ENCODE measurements around the gene SEC22C. TPM values are rescaled to one million over a fixed set of nuclear protein-coding genes. Genes with fewer than 3 reads are reported as not detected.
A peak's percentile ranks its signal among the peaks of the same experiment; 100 is the strongest.

SEC22C gene
- polyA plus RNA-seq, 1 of the 3 experiments (the other 2 are of a cell fraction), result 28.5 TPM

GRCh38 chr3:42541079-42541478 is 40.7 kb downstream of the SEC22C start (continued):
- TF ChIP-seq MAX (IDR thresholded peaks at IDR 0.05; ENCODE audit: low read depth), result no peak

- H3K4me1 ChIP-seq (ENCODE audit: control insufficient read depth in 1 of 2, insufficient read depth in 2 of 2, low read depth in 1 of 2, low read length in 1 of 2), result peaks cover 0 to 14% of the 10 kb centered on the region in 2 experiments; a peak in 1 of 4 replicates
- H3K79me2 ChIP-seq (ENCODE audit: insufficient read depth), result no peaks in the 10 kb centered on the region
- H4K20me1 ChIP-seq (ENCODE audit: insufficient read depth), result no peaks in the 10 kb centered on the region
- no peaks in the 10 kb centered on the region for H3K9me3 ChIP-seq
- ChIA-PET POLR2A (no interaction called here), CTCF (interaction anchor here (0.6 to 2.5 kb wide), 14 partner anchors 10 to 292 kb away, joined by 3 to 9 read pairs (median 3); partner anchors contain the start of gene VIPR1)
- no peaks in the 10 kb centered on the region for H3K9me2 ChIP-seq
- peak; percentile 71 for DNase-seq
- H3K4me3 ChIP-seq (ENCODE audit: low read depth in 2 of 2, low read length in 1 of 2), result peak overlapping the region in 1 of 2 experiments; percentile 37; a peak in 1 of 4 replicates
- H3F3A ChIP-seq (replicated peaks; ENCODE audit: insufficient read depth), result no peaks in the 10 kb centered on the region
- no peaks in the 10 kb centered on the region for H3K36me3 ChIP-seq (replicated peaks in 1 of 2; ENCODE audit: control insufficient read depth in 1 of 2, insufficient read depth in 2 of 2, low read length in 1 of 2)
- no peak overlapping the region for H3K9ac ChIP-seq
- H3K27ac ChIP-seq (ENCODE audit: low read depth in 2 of 2, low read length in 1 of 2), result no peak overlapping the region
- no peak overlapping the region for H3K4me2 ChIP-seq
- no peaks in the 10 kb centered on the region; the same call in 1 of the 2 replicates for H3K27me3 ChIP-seq (ENCODE audit: insufficient read depth)
- no peak overlapping the region for H2AFZ ChIP-seq (ENCODE audit: low read depth)
- TF ChIP-seq RAD21 (IDR thresholded peaks at IDR 0.05; ENCODE audit: low read length) (peak; percentile 32), SIN3A (IDR thresholded peaks at IDR 0.05; ENCODE audit: borderline replicate concordance, low read depth, low read length) (no peak), CTCF (IDR thresholded peaks at IDR 0.05) (peak; percentile 67)
- 63% methylated on average over 9 of the region's 14 CpGs for WGBS (ENCODE audit: low lambda C conversion rate)
These were observed 41.7 kb downstream of the SEC22C start for GRCh38 chr3:42539871-42540714.

- Histone ChIP-seq H3K4me3 (ENCODE audit: low read depth in 2 of 2, low read length in 1 of 2) (no peak overlapping the region), H3K27me3 (ENCODE audit: insufficient read depth) (no peaks in the 10 kb centered on the region; the same call in 1 of the 2 replicates), H3K9ac (no peak overlapping the region), H3K36me3 (replicated peaks in 1 of 2; ENCODE audit: control insufficient read depth in 1 of 2, insufficient read depth in 2 of 2, low read length in 1 of 2) (no peaks in the 10 kb centered on the region), H3K79me2 (ENCODE audit: insufficient read depth) (no peaks in the 10 kb centered on the region), H3K9me2 (no peaks in the 10 kb centered on the region), H3F3A (replicated peaks; ENCODE audit: insufficient read depth) (no peaks in the 10 kb centered on the region), H3K4me2 (no peak overlapping the region), H3K4me1 (ENCODE audit: control insufficient read depth in 1 of 2, insufficient read depth in 2 of 2, low read depth in 1 of 2, low read length in 1 of 2) (peaks cover 0 to 4% of the 10 kb centered on the region in 2 experiments; a peak in 1 of 4 replicates), H2AFZ (ENCODE audit: low read depth) (no peak overlapping the region), H3K27ac (ENCODE audit: low read depth in 2 of 2, low read length in 1 of 2) (no peak overlapping the region), H3K9me3 (no peaks in the 10 kb centered on the region), H4K20me1 (ENCODE audit: insufficient read depth) (no peaks in the 10 kb centered on the region)
- ChIA-PET CTCF (interaction anchor here (1.1 to 8.1 kb wide), 4 partner anchors 9 to 290 kb away, joined by 3 to 74 read pairs (median 6); partner anchors contain the start of gene VIPR1), POLR2A (no interaction called here)
- DNase-seq, result no peak
- no peak for TF ChIP-seq IRF3 (IDR thresholded peaks at IDR 0.05; ENCODE audit: low read depth, low read length)
- TF ChIP-seq FOSL2 (IDR thresholded peaks at IDR 0.05; ENCODE audit: borderline replicate concordance, low read depth), result no peak
- no peak for TF ChIP-seq RAD21 (IDR thresholded peaks at IDR 0.05; ENCODE audit: low read length)
These were observed 44.4 kb downstream of the SEC22C start for GRCh38 chr3:42537350-42537749.

All from SK-N-SH (cell line).